Naive thymus-derived CD4-positive, alpha-beta T cell (primary cell): ENCODE measurements around the gene BICDL1. TPM values are rescaled to one million over a fixed set of nuclear protein-coding genes. Genes with fewer than 3 reads are reported as not detected.
"Not testable (repeated sequence)": the region's sequence is repeated elsewhere in the genome, so short reads cannot be mapped to it uniquely, and the experiment has no call there.

Source experiments
- ATAC-seq: fragments of 150-1000 bp; cut with Tn5 transposase; 2 replicates; pipeline ENCODE4 v1.10.0; 2021; ENCODE audit warnings: mild to moderate bottlenecking, moderate library complexity
- CTCF ChIA-PET: fragments of 350-600 bp; sonication (Branson Sonifier 250); formaldehyde crosslinking; loops from one replicate; lab custom pipeline; 2021; ENCODE audit warnings: antibody characterized with exemption; lab: Charles Lee
- POLR2A ChIA-PET: fragments of 350-600 bp; sonication (Branson Sonifier 250); formaldehyde crosslinking; loops from one replicate; lab custom pipeline; 2021; ENCODE audit warnings: antibody characterized with exemption, inconsistent platforms; lab: Charles Lee
- DNase-seq, 9 donors: peaks; one replicate each; pipeline versions ENCODE4 v3.0.0 to v3.0.0-alpha.2; 2020 to 2022; ENCODE audit warnings: mixed read lengths in 1 of 9
- H3K27ac ChIP-seq: one replicate; pipeline ENCODE4 v1.7.0; 2013; ENCODE audit warnings: mild to moderate bottlenecking, low read depth, low read length, moderate library complexity
- H3K27me3 ChIP-seq, 2 donors: one replicate each; pipeline ENCODE4 v1.7.0; 2013; ENCODE audit warnings: low read length in 2 of 2, mild to moderate bottlenecking in 2 of 2, moderate library complexity in 2 of 2; ENCODE audit not compliant: control insufficient read depth in 2 of 2, insufficient read depth in 2 of 2
- H3K36me3 ChIP-seq, 3 experiments: 1 replicate in 2 of 3; 2 replicates in 1 of 3; pipeline ENCODE4 v1.7.0; 2013; ENCODE audit warnings: low read length in 3 of 3, mild to moderate bottlenecking in 3 of 3, moderate library complexity in 1 of 3; ENCODE audit not compliant: insufficient read depth in 3 of 3, control insufficient read depth in 2 of 3
- H3K4me1 ChIP-seq, 2 donors: one replicate each; pipeline ENCODE4 v1.7.0; 2013; ENCODE audit warnings: low read length in 2 of 2, mild to moderate bottlenecking in 2 of 2, moderate library complexity in 1 of 2; ENCODE audit not compliant: control insufficient read depth in 2 of 2, insufficient read depth in 2 of 2
- H3K4me3 ChIP-seq: 2 replicates; pipeline ENCODE4 v1.7.0; 2013; ENCODE audit warnings: mild to moderate bottlenecking, low read length
- H3K9me3 ChIP-seq, 3 experiments: 1 replicate in 2 of 3; 2 replicates in 1 of 3; pipeline ENCODE4 v1.7.0; 2013; ENCODE audit warnings: low read length in 3 of 3; ENCODE audit not compliant: control insufficient read depth in 2 of 3
- H3K27ac Mint-ChIP-seq, 9 donors: one replicate each; pipeline ENCODE4 v1.8.0; 2020 to 2022; ENCODE audit warnings: mixed read lengths in 9 of 9, mild to moderate bottlenecking in 8 of 9, moderate library complexity in 5 of 9, inconsistent platforms in 2 of 9
- H3K27me3 Mint-ChIP-seq, 5 donors: one replicate each; pipeline ENCODE4 v1.8.0; 2021 to 2022; ENCODE audit warnings: mixed read lengths in 5 of 5, mild to moderate bottlenecking in 1 of 5
- H3K36me3 Mint-ChIP-seq, 5 donors: one replicate each; pipeline ENCODE4 v1.8.0; 2020 to 2022; ENCODE audit warnings: mixed read lengths in 5 of 5, mild to moderate bottlenecking in 3 of 5, inconsistent platforms in 1 of 5
- H3K4me1 Mint-ChIP-seq, 7 donors: one replicate each; pipeline ENCODE4 v1.8.0; 2020 to 2022; ENCODE audit warnings: mixed read lengths in 7 of 7, mild to moderate bottlenecking in 3 of 7, inconsistent platforms in 1 of 7
- H3K4me3 Mint-ChIP-seq, 10 donors: one replicate each; pipeline ENCODE4 v1.8.0; 2020 to 2022; ENCODE audit warnings: mild to moderate bottlenecking in 10 of 10, mixed read lengths in 10 of 10, moderate library complexity in 6 of 10, inconsistent platforms in 2 of 10
- H3K9me3 Mint-ChIP-seq, 11 donors: one replicate each; pipeline ENCODE4 v1.8.0; 2020 to 2022; ENCODE audit warnings: mixed read lengths in 11 of 11, mild to moderate bottlenecking in 4 of 11, inconsistent platforms in 1 of 11, moderate library complexity in 1 of 11
- intact Hi-C, 2 donors: fragments of 100-400 bp; cut with micrococcal nuclease; formaldehyde crosslinking; loops; one replicate each; pipeline ENCODE4 v1.15.1; 2023
- polyA plus RNA-seq, 2 donors: library from polyadenylated mRNA; unstranded; fragments of 300-500 nt; fragmentation: Illumina TruSeq; gene quantifications; one replicate each; pipeline ENCODE4 v1.2.3, GENCODE V29; 2021
- total RNA-seq, 6 experiments: library from RNA in 5 of 6; stranded (reverse) in 5 of 6; gene quantifications; 1 replicate in 5 of 6; 2 replicates in 1 of 6; pipeline ENCODE4 v1.2.3 and lab custom pipeline; 2021 to 2026

Gene BICDL1
- total and polyA plus RNA-seq, 7 experiments from 2014 or later = 2.4 to 156 (median 111) TPM

DNA sequence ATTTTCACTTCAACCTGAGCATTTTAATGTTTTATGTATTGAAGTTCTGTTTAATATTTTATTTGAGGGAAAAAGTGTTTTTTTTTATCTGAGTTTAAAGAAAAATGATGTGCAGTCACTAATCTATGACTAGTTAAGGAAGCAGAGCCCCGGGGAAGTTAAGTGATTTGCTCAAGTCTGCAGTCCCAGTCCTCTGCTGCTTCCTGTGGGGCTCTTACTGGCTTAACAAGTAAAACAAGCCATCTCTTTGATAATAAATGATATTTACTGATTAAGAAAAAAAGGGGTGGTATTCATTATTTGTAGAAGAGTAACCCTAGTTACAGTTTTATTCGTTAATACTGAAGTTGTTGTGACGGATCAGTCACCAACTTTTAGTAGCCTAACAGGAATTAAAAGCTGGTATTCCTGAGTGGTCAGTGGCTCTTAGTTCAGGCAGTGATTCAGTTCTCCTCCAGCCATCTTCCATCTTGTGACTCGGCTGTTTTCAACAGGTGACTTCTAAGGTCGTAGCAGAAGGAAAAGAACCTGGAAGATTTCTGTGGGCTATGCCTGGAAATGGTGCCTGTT lies 21.7 kb downstream of the BICDL1 start:
- Mint-ChIP-seq H3K36me3 (peaks cover 0 to 31% (median 6%) of the 10 kb centered on the region in 5 donors), H3K27ac (peak overlapping the region; percentile 85 to 100 (median 96)), H3K9me3 (peaks cover 0 to 7% (median 0%) of the 10 kb centered on the region in 11 donors), H3K27me3 (no peaks in the 10 kb centered on the region), H3K4me3 (peak overlapping the region in 7 of 10 donors; percentile 12 to 80 (median 47)), H3K4me1 (peaks cover 48 to 100% (median 92%) of the 10 kb centered on the region in 7 donors)
- H3K9me3 ChIP-seq = no peaks in the 10 kb centered on the region
- no peak overlapping the region for H3K4me3 ChIP-seq
- intact Hi-C loops = loop anchor here (1.0 to 5.0 kb wide), 3 partner anchors 108 to 343 kb away; partner anchors contain the start of genes RNU4-1 (in 2 of the 2), RNU4-2 (in 2 of the 2) and PRKAB1 (in 1 of the 2)
- ATAC-seq (no peak), DNase-seq (peak in 3 of 9 donors; percentile 17 to 51 (median 44))
- H3K36me3 ChIP-seq = no peaks in the 10 kb centered on the region
- peaks cover 82 to 85% of the 10 kb centered on the region in 2 donors for H3K4me1 ChIP-seq
- H3K27ac ChIP-seq = peak overlapping the region; percentile 93
- ChIA-PET CTCF (interaction anchor here (1.2 kb wide), 1 partner anchor 22 kb away, joined by 4 read pairs; the partner anchor contains the start of gene BICDL1), POLR2A (interaction anchor here (0.6 to 10.5 kb wide), 5 partner anchors 21 to 486 kb away, joined by 3 to 96 read pairs (median 4); partner anchors contain the start of genes BICDL1 and RPLP0)
- H3K27me3 ChIP-seq = no peaks in the 10 kb centered on the region

DNA sequence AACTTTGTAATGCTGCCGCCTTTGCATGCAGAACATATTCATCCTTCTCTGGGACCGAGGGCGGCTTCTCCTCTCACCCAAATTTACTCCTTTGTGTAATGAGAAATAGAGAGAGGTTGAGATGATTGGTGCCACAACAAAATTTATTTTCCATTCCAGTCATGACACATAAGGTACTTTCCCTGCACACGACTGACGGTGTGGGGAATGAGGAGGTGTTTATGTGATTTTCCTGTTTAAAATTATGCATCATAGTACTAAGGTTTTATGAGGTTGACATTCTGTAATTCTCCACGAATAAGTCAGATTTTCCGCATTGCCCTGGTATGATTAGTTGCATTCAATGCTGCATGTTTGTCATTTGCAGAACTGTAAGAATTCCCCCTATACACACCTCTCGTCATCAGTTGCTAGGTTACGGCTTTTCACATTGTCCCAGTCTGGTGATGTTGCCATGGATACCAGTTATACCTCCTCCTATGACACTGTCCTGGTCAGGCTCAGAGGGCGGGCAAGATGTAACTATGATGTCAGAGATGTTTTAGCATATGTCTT lies 23.1 kb downstream of the BICDL1 start:
- intact Hi-C loops = loop anchor here (1.0 to 5.0 kb wide), 5 partner anchors 24 to 345 kb away; partner anchors contain the start of genes RNU4-1 (in 2 of the 2), RNU4-2 (in 2 of the 2), PRKAB1 (in 1 of the 2) and RAB35 (in 1 of the 2)
- Mint-ChIP-seq H3K9me3 (peaks cover 0 to 7% (median 0%) of the 10 kb centered on the region in 11 donors), H3K4me3 (peak overlapping the region; percentile 8 to 86 (median 74)), H3K4me1 (peaks cover 41 to 94% (median 82%) of the 10 kb centered on the region in 7 donors), H3K36me3 (peaks cover 0 to 34% (median 6%) of the 10 kb centered on the region in 5 donors), H3K27ac (peak overlapping the region; percentile 93 to 100 (median 96)), H3K27me3 (no peaks in the 10 kb centered on the region)
- H3K27me3 ChIP-seq = no peaks in the 10 kb centered on the region
- ChIA-PET CTCF (no interaction called here), POLR2A (interaction anchor here (0.7 to 10.5 kb wide), 4 partner anchors 22 to 75 kb away, joined by 3 to 96 read pairs (median 4); partner anchors contain the start of gene BICDL1)
- no peaks in the 10 kb centered on the region for H3K9me3 ChIP-seq
- H3K36me3 ChIP-seq = no peaks in the 10 kb centered on the region
- peak; percentile 78 for ATAC-seq
- DNase-seq = peak in 8 of 9 donors; percentile 31 to 98 (median 74)
- peak overlapping the region; percentile 93 for H3K27ac ChIP-seq
- peaks cover 73 to 79% of the 10 kb centered on the region in 2 donors for H3K4me1 ChIP-seq
- H3K4me3 ChIP-seq = peak overlapping the region; percentile 33

DNA sequence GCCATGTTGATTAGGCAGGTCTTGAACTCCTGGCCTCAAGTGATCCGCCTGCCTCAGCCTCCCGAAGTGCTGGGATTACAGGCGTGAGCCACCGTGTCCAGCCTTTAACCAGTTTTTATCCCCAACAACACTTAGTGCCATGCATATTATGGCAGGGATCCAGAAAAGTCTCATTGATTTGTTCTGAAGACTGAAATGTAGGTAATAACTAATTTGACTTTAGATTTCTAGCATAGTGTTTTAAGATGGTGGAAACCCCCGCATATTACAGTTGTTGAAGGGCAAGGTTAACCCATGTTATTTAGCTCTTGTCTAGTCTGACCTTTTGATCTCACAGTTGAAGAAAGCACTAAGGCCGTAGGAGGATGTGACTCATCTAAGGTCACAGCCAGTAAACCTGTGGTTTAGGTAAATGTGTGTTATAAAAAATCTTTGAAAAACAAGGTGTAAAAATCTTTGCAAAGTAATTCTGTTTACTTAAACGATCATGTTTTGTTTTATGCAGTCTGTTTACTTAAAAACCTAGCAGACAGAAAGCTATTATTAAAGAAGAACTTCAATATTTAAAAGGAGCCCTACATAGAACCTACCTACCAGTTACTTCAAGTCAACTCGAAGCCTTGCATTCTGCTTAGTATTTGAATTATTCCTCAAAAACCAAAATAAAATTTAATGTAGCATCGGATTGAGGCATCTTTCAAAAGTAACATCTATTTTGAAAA lies 24.8 kb downstream of the BICDL1 start:
- H3K27me3 ChIP-seq = no peaks in the 10 kb centered on the region
- Mint-ChIP-seq H3K36me3 (peaks cover 0 to 31% (median under 1%) of the 10 kb centered on the region in 5 donors), H3K9me3 (peaks cover 0 to 7% (median 0%) of the 10 kb centered on the region in 11 donors), H3K27me3 (no peaks in the 10 kb centered on the region), H3K27ac (peak overlapping the region; percentile 93 to 100 (median 96)), H3K4me3 (peak overlapping the region; percentile 6 to 78 (median 56)), H3K4me1 (peaks cover 38 to 88% (median 76%) of the 10 kb centered on the region in 7 donors)
- CTCF ChIA-PET = no interaction called here
- no peaks in the 10 kb centered on the region for H3K9me3 ChIP-seq
- H3K27ac ChIP-seq = peak overlapping the region; percentile 93
- DNase-seq (peak in 8 of 9 donors; percentile 39 to 92 (median 77)), ATAC-seq (peak; percentile 80)
- peaks cover 61 to 69% of the 10 kb centered on the region in 2 donors for H3K4me1 ChIP-seq
- POLR2A ChIA-PET = interaction anchor here (0.6 to 10.5 kb wide), 6 partner anchors 8 to 279 kb away, joined by 3 to 96 read pairs (median 4); partner anchors contain the start of genes BICDL1 and RNU4-1
- H3K4me3 ChIP-seq = peak overlapping the region; percentile 16
- intact Hi-C loops = loop anchor here (1.0 to 5.0 kb wide), 5 partner anchors 27 to 347 kb away; partner anchors contain the start of genes RNU4-1 (in 2 of the 2), RNU4-2 (in 2 of the 2), PRKAB1 (in 1 of the 2) and RAB35 (in 1 of the 2)
- no peaks in the 10 kb centered on the region for H3K36me3 ChIP-seq

DNA sequence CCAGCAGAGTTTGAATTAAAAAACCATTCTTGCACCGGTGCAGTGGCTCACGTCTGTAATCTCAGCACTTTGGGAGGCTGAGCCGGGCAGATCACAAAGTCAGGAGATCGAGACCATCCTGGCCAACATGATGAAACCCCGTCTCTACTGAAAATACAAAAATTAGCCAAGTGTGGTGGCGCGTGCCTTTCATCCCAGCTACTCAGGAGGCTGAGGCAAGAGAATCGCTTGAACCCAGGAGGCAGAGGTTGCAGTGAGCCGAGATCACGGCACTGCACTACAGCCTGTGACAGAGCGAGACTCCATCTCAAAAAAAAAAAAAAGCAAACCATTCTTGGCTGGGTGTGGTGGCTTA lies 25.3 kb downstream of the BICDL1 start:
- ATAC-seq, H3K27me3 ChIP-seq, DNase-seq, H3K27me3 Mint-ChIP-seq, H3K9me3 ChIP-seq, CTCF ChIA-PET, H3K9me3 Mint-ChIP-seq, H3K36me3 ChIP-seq: not testable (repeated sequence)
- Mint-ChIP-seq H3K36me3 (peaks cover 0 to 30% (median 0%) of the 10 kb centered on the region in 5 donors), H3K4me3 (peak overlapping the region; percentile 6 to 78 (median 56)), H3K27ac (peak overlapping the region; percentile 93 to 100 (median 96)), H3K4me1 (peaks cover 37 to 88% (median 76%) of the 10 kb centered on the region in 7 donors)
- peaks cover 61 to 69% of the 10 kb centered on the region in 2 donors for H3K4me1 ChIP-seq
- intact Hi-C loops = loop anchor here (1.0 to 5.0 kb wide), 4 partner anchors 26 to 347 kb away; partner anchors contain the start of genes RNU4-1 (in 2 of the 2), RNU4-2 (in 2 of the 2) and PRKAB1 (in 1 of the 2)
- H3K27ac ChIP-seq = peak overlapping the region; percentile 93
- POLR2A ChIA-PET = interaction anchor here (0.6 to 10.5 kb wide), 6 partner anchors 8 to 73 kb away, joined by 3 to 96 read pairs (median 4); partner anchors contain the start of gene BICDL1
- H3K4me3 ChIP-seq = peak overlapping the region; percentile 16

DNA sequence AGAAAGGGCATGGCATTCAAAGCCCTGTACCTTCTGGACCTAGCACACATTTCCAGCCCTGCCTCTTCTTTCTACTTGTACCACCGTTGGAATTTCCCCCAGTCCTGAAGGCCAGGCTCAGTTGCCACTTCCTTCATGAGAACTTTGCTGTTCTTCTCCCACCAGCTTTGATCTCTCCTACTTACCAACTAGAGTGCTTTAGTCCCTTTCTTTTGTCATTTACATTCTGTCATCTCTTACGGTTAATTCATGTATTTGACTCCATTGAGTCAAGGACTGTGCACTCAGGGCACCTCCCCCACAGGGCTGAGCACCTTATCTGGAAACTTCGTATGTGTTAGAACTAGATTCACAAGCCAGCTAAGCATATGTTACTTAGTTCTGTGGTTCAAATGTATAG lies 26.3 kb downstream of the BICDL1 start:
- no peak overlapping the region for H3K4me3 ChIP-seq
- intact Hi-C loops = loop anchor here in 1 of 2 donors (2.0 kb wide), 1 partner anchor 25 kb away; no protein-coding TSS in a partner anchor

More for the DNA sequence above, 26.3 kb downstream of the BICDL1 start:
- Mint-ChIP-seq H3K4me3 (peak overlapping the region; percentile 44 to 74 (median 64)), H3K36me3 (peaks cover 0 to 30% (median 0%) of the 10 kb centered on the region in 5 donors), H3K9me3 (peaks cover 0 to 7% (median 0%) of the 10 kb centered on the region in 11 donors), H3K27me3 (no peaks in the 10 kb centered on the region), H3K4me1 (peaks cover 34 to 78% (median 66%) of the 10 kb centered on the region in 7 donors), H3K27ac (peak overlapping the region; percentile 93 to 100 (median 96))
- Histone ChIP-seq H3K4me1 (peaks cover 57 to 69% of the 10 kb centered on the region in 2 donors), H3K9me3 (no peaks in the 10 kb centered on the region), H3K36me3 (no peaks in the 10 kb centered on the region), H3K27me3 (no peaks in the 10 kb centered on the region), H3K27ac (peak overlapping the region; percentile 93)
- ATAC-seq (peak; percentile 19), DNase-seq (peak in 6 of 9 donors; percentile 17 to 65 (median 35))
- POLR2A ChIA-PET = interaction anchor here (0.8 to 10.5 kb wide), 4 partner anchors 13 to 102 kb away, joined by 3 to 96 read pairs (median 4); partner anchors contain the start of genes BICDL1 and RAB35
- CTCF ChIA-PET = interaction anchor here (0.7 to 1.0 kb wide), 2 partner anchors 21 to 72 kb away, joined by 3 to 4 read pairs; no protein-coding TSS in a partner anchor
